Stimulated activated CD8-positive, alpha-beta memory T cell treated with anti-CD3 and anti-CD28 coated beads, Interleukin-15, amount 100 ng/mL, for 1 hour (primary cell): Measurements from ENCODE around the gene TMEM14A.
"Not testable (repeated sequence)": the region's sequence is repeated elsewhere in the genome, so short reads cannot be mapped to it uniquely, and the experiment has no call there.

Source experiments
- DNase-seq: peaks from one replicate; pipeline ENCODE4 v3.0.0-alpha.2; 2020; ENCODE audit warnings: low read depth

Gene TMEM14A

GRCh38 chr6:52657870-52658269 lies 13.0 kb upstream of the TMEM14A start:
- no peak for DNase-seq

GRCh38 chr6:52661551-52661950 lies 9.4 kb upstream of the TMEM14A start:
- no peak for DNase-seq

- no peak for DNase-seq
Measured at GRCh38 chr6:52662031-52662430, 8.9 kb upstream of the TMEM14A start.

- peak; percentile 30 for DNase-seq
Measured at GRCh38 chr6:52663120-52663935, 7.6 kb upstream of the TMEM14A start.

GRCh38 chr6:52663936-52664185 lies 7.1 kb upstream of the TMEM14A start:
- DNase-seq, result no peak

GRCh38 chr6:52664186-52664990 lies 6.5 kb upstream of the TMEM14A start:
- no peak for DNase-seq

GRCh38 chr6:52664991-52665686 lies 5.8 kb upstream of the TMEM14A start:
- no peak for DNase-seq

GRCh38 chr6:52666071-52666470 lies 4.8 kb upstream of the TMEM14A start:
- DNase-seq, result no peak

- no peak for DNase-seq
Measured at GRCh38 chr6:52666523-52666922, 4.4 kb upstream of the TMEM14A start.

- DNase-seq, result no peak
Measured at GRCh38 chr6:52667572-52667971, 3.3 kb upstream of the TMEM14A start.

GRCh38 chr6:52671676-52672075 lies 763 bp downstream of the TMEM14A start:
- no peak for DNase-seq

GRCh38 chr6:52672412-52673025 lies 1.6 kb downstream of the TMEM14A start:
- DNase-seq, result no peak

GRCh38 chr6:52674666-52675065 lies 3.8 kb downstream of the TMEM14A start:
- DNase-seq, result no peak

GRCh38 chr6:52675372-52675771 lies 4.5 kb downstream of the TMEM14A start:
- DNase-seq, result no peak

GRCh38 chr6:52676631-52677030 lies 5.7 kb downstream of the TMEM14A start:
- DNase-seq, result not testable (repeated sequence)

GRCh38 chr6:52681416-52681815 lies 10.5 kb downstream of the TMEM14A start:
- no peak for DNase-seq

- no peak for DNase-seq
Measured at GRCh38 chr6:52686878-52687699, 16.2 kb downstream of the TMEM14A start.

- no peak for DNase-seq
Measured at GRCh38 chr6:52689857-52690256, 18.9 kb downstream of the TMEM14A start.

GRCh38 chr6:52691718-52692117 lies 20.8 kb downstream of the TMEM14A start:
- no peak for DNase-seq

GRCh38 chr6:52693773-52694172 lies 22.9 kb downstream of the TMEM14A start:
- DNase-seq, result no peak

- DNase-seq, result no peak
Measured at GRCh38 chr6:52694404-52694803, 23.5 kb downstream of the TMEM14A start.

- no peak for DNase-seq
Measured at GRCh38 chr6:52696418-52696817, 25.5 kb downstream of the TMEM14A start.
